ENCODE measurements around the gene NYAP1.

DNA sequence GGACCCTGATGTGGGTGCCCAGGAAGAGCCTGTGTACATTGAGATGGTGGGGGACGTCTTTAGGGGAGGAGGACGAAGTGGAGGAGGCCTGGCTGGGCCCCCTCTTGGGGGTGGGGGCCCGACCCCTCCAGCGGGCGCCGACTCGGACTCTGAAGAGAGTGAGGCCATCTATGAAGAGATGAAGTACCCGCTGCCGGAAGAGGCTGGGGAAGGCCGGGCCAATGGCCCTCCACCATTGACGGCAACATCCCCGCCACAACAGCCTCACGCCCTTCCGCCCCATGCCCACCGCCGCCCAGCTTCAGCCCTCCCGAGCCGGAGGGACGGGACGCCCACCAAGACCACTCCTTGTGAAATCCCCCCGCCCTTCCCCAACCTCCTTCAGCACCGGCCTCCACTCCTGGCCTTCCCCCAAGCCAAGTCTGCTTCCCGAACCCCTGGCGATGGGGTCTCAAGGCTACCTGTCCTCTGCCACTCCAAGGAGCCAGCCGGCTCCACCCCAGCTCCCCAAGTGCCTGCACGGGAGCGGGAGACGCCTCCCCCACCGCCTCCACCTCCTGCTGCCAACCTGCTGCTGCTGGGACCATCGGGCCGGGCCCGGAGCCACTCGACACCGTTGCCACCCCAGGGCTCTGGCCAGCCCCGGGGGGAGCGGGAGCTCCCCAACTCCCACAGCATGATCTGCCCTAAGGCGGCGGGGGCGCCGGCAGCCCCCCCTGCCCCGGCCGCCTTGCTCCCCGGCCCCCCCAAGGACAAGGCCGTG lies 4.8 kb downstream of the NYAP1 start:
- TF ChIP-seq, protein P1, sequence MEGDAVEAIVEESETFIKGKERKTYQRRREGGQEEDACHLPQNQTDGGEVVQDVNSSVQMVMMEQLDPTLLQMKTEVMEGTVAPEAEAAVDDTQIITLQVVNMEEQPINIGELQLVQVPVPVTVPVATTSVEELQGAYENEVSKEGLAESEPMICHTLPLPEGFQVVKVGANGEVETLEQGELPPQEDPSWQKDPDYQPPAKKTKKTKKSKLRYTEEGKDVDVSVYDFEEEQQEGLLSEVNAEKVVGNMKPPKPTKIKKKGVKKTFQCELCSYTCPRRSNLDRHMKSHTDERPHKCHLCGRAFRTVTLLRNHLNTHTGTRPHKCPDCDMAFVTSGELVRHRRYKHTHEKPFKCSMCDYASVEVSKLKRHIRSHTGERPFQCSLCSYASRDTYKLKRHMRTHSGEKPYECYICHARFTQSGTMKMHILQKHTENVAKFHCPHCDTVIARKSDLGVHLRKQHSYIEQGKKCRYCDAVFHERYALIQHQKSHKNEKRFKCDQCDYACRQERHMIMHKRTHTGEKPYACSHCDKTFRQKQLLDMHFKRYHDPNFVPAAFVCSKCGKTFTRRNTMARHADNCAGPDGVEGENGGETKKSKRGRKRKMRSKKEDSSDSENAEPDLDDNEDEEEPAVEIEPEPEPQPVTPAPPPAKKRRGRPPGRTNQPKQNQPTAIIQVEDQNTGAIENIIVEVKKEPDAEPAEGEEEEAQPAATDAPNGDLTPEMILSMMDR (optimal IDR thresholded peaks at IDR 0.05 in 1 of 3, IDR thresholded peaks at IDR 0.05 in 1 of 3, conservative IDR thresholded peaks at IDR 0.05 in 1 of 3; ENCODE audit: extremely low read depth in 1 of 3, insufficient read depth in 2 of 3, low read length in 3 of 3), result no peak
- TF ChIP-seq EZH2 (IDR thresholded peaks at IDR 0.05; ENCODE audit: low read length), result no peak
